HG03060 (cell line): Measurements from ENCODE around the gene FLG.
"Not testable (repeated sequence)": the region's sequence is repeated elsewhere in the genome, so short reads cannot be mapped to it uniquely, and the experiment has no call there.

ENCODE experiments used
- ATAC-seq: cut with Tn5 transposase; IDR thresholded peaks from one replicate; pipeline ENCODE4 v1.9.1; 2021; ENCODE audit warnings: low read depth, moderate number of reproducible peaks; ENCODE audit not compliant: unreplicated experiment

Gene FLG

GRCh38 chr1:152303139-152303872 is 21.7 kb downstream of the FLG start:
- ATAC-seq = not testable (repeated sequence)

GRCh38 chr1:152256394-152256793 is 68.6 kb downstream of the FLG start:
- ATAC-seq = not testable (repeated sequence)
